HG03520 (cell line): ENCODE measurements around the gene MYBPC3.
"Not testable (repeated sequence)": the region's sequence is repeated elsewhere in the genome, so short reads cannot be mapped to it uniquely, and the experiment has no call there.

ENCODE experiments used
- ATAC-seq: cut with Tn5 transposase; IDR thresholded peaks from one replicate; pipeline ENCODE4 v1.9.1; 2021; ENCODE audit warnings: mild to moderate bottlenecking, moderate library complexity; ENCODE audit not compliant: unreplicated experiment

The MYBPC3 gene

DNA sequence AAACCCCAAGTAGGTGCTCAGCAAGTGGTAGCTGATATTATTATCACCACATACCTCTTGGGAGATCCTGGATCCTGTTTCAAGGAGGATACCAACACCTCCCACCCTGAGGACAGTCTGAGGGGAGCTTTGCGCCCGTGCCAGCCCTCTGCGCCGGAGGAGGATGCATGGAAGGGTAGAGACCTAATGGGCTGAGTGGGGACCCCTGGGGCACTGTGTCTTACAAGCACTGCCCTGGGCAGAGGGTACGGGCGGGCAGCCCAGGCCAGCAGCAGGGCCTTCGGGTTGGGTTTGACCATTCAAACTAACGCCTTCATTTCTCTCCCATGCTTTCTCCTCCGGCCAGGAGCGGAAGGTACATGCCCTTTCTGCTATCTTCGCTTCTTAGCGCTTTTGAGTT, 26.3 kb downstream of the MYBPC3 start:
- ATAC-seq, result no peak

DNA sequence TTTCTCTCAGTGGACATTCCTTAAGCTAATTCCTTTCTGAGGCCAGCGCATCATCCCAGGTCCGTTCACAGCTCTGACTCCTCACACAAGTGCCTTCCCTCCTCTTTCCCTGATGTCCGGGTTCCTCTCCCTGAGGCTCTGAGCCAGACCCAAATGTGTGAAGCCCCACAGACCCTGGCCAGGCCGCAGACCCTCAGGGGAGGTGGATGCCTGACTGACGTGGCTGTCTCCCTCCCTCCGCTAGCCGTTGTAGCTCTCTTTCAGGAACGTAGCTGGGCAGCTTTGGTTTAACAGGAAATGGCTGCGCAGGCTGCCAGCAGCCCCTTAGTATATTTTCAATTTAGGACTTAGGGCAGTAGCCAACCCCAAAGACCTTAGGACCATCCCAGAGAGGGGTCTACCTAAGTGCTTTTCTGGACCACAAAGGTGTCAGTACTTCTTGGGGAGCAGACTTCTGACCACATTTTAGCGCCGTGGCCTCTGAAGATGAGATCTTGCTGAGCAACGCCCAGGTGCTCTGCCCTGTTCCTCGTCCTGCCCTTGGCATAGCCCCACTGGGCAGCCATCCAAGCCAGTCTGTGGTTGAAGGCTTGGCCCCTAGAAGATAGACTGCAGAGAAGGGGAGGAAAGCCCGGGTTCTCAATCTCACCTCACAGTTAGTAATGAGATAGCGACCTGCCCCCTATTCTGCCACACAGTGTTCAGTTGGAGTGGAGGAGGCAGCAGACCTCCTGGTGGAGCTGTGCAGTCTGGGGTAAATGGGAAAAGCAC, 27.0 kb downstream of the MYBPC3 start:
- ATAC-seq, result no peak

DNA sequence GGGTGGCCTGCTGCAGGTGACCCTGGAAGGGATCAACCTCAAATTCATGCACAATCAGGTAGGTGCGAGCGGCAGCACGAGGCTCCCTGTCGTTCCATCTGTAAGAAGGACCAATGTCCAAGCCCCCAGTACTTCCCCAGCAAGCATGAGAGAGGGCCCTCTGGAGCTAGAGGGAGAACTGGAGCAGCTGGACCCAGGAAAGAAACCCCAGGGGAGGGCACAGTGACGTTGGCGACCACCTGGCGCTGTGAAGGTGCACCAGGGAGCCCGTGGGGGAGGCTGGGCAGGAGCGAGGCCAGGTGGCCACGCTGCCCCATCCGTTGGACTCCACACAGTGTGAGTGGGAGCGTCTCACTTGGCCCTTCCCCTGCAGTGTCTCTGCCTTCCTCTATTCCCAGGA, 28.0 kb downstream of the MYBPC3 start:
- no peak for ATAC-seq

DNA sequence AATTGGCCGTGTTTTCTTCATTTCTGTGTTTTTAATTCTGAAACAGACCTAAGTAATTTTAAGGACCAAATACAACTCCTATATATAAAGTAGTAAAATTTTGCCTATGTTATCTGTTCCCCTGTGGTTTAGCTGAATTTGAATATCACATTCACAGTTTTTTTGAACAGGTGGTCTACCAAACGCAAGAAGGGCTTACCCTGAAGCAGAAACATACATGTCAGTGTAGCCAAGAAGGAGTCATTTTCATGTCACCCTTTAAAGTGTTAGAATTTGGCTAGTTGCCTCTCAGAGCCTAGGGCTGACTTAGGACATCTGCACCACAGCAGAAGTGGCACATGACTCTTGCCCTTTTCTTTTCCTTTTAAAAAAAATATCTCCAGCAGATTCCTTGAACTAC, 34.3 kb downstream of the MYBPC3 start:
- no peak for ATAC-seq

DNA sequence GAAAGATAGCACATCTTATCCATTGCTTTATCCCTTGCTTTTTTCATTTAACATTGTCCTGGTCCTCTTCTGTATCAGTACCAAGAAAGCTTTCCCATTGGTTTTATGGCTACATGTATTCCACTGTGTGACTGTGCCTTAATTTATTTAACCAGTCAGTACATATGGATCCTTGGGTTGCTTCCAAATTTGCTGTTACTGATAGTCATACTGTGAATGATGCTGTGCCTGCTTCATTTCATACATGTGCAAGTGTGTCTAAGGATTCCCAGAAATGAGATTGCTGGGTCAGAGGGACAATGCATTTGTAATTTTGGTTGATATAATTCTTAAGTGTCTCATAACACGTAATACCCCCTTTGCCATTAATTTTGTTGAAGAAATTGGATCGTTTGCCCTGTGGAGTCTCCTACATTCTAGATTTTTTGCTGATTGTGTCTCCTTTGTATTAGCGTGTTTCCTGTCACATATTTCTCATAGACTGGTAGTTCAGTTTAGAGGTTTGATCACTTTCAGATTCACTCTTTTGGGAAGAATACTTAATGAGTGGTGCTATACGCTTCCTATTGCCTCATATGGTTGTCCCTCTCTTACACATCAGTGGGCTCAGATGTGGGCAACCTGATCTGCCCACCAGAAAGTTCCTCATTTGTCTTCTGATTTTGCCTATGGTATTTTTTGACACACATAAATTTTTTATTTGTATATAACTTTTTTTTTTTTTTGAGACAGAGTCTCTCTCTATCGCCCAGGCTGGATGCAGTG, 35.3 kb downstream of the MYBPC3 start:
- ATAC-seq, result no peak

DNA sequence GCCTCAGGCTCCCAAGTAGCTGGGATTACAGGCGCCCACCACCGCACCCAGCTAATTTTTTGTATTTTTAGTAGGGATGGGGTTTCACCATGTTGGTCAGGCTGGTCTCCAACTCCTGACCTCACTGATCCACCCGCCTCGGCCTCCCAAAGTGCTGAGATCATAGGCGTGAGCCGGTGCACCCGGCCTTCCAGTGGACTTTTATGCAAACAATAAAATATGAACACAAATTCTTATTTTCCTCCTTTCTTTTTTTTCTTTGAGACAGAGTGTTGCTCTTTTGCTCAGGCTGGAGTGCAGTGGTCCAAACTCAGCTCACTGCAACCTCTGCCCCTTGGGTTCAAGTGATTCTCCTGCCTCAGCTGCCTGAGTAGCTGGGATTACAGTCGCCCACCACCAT, 36.0 kb downstream of the MYBPC3 start:
- ATAC-seq, result not testable (repeated sequence)

DNA sequence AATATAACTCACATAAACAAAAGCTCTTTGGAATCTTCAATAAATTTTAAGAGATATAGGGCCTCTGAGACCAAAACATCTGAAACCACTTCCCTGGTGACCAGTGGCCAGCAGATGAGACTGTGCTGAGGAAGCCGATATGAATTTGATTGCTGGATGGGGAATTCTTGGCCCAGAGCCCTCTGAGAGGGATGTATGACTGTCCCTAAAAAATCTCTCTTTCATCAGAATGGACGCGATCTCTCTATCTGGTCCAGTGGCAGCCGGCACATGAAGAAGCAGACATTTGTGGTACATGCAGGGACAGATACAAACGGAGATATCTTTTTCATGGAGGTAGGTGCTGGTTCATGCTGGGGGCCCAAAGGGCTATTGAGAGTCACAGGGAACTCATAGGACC, 37.5 kb downstream of the MYBPC3 start:
- no peak for ATAC-seq

DNA sequence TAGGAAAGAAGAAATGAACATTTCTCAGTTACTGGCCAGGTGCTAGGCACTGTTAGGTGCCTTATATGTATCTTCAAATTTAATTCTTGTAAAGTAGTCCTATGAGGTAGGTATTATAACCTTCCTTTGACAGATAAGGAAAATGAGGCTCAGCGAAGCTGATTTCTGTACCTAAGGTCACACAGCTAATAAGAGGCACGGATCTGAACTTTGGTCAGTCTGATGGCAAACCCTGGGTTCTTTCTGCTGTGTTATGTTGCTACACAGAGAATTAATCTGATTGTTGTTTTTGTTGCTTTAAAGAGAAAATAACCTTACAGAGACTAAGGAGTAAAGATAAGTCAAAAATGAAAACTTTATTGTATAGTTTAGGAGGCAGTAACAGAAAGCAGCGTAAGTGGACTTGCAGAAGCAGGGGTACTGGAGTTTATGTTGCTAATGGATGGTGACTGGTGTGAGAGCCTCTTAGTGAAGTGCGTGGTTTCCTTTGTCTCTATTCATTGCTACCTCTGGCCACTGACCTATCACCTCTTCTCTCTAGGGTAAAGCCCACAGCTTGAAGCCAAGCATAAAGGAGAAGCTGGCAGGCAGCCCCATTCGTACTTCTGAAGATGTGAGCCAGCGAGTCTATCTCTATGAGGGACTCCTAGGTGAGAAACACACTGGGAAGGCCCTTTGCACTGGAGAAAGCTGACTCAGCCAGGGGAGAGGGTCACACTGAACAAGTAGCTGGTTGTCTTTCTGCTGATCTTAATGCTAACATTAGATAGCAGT, 44.3 kb downstream of the MYBPC3 start:
- ATAC-seq, result no peak

DNA sequence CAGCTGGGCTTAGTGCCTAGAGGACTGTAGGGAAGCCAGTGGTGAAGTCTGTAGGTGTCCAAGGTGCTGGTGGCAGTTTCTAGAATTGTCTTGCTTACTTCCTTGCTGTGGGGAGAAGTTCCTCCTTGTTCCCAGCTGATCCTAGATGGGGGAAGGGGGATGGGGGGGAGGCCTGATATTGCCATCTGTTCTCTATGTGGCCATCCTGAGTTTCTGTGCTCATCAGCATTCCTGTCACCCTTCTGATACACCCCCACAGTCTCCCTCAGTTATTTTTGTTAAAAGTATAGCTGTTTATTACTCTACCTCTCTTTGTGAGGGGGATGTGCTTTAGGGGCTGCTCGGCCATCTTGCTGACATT, 46.0 kb downstream of the MYBPC3 start:
- no peak for ATAC-seq

DNA sequence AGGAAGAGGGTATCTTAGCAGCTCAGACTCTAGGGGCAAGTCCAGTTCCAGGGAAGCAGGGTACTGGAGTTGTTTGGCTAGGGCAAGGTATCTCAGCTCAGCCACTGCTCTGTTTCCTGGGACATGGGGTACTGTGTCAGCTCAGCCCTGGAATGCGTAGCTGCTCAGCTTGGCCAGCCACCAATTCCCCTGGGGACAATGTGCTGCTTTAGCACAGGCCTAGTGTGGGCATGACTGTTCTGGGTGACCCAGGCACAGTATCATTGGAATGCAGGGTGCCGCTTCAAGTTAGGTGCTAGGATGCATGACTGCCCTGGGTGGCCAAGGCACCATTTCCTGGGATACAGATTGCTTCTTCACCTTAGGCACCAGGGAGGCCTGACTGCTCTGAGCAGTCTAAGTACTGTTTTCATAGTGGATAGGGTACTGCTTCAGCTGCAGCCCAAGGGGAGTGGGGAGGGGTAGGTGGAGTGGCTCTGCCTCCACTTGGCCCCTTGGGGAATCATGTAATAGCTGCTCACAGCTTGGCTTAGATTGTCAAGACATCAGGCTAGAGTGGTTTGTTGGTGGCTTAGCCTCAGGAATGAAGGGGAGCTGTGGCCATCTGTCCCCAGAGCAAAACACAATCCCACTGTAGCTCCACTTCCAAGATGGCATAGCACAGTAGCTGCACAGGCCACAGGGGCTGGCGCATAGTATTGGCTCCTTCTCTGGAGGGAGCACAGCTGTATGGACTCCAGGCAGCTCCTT, 46.6 kb downstream of the MYBPC3 start:
- no peak for ATAC-seq

DNA sequence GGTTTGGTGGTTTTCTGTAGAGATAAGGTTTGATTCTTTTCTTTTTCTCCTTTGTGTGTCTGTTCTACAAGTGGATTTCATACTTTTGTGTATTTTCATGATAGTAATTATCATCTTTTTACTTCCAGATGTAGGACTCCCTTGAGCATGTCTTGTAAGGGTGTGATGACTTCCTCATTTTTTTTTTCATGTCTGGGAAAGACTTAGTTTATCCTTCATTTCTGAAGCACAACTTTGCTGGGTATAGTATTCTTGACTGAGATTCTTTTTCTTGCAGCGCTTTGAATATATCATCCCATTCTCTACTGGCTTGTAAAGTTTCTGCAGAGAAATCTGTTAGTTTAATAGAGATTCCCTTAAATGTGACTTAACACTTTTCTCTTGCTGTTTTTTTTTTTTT, 49.6 kb downstream of the MYBPC3 start:
- no peak for ATAC-seq

DNA sequence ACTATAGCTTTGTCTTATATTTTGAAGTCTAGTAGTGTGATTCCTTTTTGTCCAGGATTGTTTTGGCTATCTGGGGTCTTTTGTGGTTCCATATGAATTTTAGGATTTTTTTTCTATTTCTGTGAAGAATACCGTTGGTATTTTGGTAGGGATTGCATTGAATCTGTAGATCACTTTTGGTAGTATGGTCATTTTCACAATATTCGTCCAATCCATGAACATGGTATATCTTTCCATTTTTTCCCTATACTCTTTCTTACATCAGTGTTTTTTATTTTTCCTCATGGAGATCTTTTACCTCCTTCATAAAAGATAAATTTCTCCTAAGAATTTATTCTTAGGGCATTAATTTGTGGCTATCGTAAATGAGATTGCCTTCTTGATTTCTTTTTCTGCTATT, 53.4 kb downstream of the MYBPC3 start:
- ATAC-seq, result no peak

DNA sequence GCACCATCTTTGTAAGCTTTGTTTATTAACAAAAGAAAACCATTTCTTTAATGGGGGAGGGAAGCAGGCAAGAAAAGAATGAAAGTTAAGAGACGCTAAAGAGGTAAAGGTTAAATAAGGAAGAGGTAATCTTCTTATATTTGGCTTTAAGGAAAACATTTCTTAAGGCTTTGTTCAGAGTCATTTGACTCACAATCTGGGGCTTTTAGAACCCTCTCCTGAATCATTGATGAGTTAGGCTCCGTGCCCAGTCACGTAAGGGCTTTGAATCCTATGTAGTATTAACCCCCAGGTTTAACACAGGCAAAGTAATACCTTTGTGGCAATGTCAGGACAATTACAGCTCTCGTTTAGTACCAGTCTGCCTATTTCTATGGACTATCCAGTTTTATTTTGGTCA, 56.5 kb downstream of the MYBPC3 start:
- no peak for ATAC-seq

DNA sequence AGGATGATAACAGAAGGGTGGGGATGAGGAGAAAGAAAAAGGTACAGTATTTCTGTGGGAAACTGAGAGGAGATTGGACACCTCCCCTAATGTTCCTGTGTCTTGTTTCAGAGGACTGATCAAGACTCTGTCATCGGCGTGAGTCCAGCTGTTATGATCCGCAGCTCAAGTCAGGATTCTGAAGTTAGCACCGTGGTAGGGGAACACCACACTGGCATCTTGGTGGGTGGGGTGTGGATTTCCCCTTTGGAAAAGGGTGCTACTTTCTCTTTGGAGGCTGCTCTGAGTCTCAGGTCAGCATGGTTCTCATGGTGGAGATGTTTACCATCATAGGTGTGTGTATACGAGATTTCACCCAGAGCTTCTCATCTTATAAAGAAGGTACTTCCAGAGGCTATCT, 57.1 kb downstream of the MYBPC3 start:
- ATAC-seq, result no peak

DNA sequence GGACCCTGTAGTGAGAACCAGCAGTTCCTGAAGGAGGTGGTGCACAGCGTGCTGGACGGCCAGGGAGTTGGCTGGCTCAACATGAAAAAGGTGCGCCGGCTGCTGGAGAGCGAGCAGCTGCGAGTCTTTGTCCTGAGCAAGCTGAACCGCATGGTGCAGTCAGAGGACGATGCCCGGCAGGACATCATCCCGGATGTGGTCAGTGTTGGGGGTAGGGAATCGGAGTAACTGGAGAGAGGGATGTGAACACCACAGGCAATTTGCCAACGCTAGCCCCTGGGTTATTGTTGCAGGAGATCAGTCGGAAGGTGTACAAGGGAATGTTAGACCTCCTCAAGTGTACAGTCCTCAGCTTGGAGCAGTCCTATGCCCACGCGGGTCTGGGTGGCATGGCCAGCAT, 62.6 kb downstream of the MYBPC3 start:
- ATAC-seq, result no peak

DNA sequence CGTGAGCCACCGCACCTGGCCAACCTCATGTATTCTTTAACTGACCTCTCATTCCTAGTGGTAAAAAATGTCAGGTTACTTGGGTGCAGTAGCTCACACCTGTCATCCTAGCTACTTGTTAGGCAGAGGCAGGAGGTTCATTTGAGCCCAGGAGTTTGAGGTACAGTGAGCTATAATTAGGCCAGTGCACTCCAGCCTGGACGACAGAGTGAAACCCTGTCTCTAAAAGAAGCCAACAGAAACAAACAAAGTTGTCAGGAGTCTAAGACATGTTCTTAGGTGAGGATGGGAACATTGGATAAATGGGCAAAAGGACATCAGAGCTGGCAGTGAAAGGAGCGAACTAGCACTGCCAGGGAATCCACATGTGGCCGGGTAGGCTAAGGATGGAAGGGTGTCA, 64.4 kb downstream of the MYBPC3 start:
- no peak for ATAC-seq

DNA sequence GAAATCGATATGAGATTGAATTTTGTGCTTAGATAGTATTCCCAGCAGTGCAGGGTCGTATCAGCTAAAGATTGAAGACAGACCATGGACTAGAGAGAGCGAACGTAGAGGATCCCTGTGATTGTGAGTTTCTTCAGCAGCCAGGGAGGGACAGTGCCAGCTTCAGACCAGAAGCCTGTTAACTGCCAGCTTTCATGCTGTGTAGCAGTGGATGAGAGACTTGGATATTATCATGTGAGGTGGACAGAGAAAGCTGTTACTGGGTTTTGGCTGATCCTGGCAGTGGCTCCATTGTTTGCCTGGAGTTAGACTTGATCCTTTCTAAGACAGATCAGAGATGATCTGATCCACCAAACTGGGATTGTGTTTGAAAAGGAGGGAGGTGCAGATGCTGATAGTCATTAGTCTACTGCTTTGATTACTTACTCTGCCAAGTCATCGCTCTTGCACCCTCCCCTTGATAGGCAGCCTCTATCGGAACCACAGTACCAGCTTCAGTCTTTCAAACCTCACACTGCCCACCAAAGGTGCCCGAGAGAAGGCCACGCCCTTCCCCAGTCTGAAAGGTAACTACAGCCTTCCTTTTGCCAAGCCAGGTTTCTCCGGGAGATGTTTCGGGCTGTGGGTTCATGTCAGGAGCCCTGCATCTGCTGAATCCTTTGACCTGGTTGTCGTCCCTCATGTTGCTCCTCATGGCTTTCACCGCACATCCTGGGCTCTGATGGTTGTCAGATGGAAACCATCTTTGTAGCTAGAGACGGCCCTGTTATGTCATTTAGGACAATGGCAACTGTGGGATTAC, 66.3 kb downstream of the MYBPC3 start:
- no peak for ATAC-seq

DNA sequence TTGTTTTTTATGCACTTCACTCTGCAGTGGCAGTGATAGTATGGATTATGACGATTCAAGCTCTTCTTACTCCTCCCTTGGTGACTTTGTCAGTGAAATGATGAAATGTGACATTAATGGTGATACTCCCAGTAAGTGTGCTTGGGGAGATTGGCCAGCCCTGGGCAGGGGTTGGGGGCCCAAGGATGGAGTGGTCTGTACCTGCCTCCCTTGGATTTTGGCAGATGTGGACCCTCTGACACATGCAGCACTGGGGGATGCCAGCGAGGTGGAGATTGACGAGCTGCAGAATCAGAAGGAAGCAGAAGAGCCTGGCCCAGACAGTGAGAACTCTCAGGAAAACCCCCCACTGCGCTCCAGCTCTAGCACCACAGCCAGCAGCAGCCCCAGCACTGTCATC, 68.4 kb downstream of the MYBPC3 start:
- no peak for ATAC-seq

DNA sequence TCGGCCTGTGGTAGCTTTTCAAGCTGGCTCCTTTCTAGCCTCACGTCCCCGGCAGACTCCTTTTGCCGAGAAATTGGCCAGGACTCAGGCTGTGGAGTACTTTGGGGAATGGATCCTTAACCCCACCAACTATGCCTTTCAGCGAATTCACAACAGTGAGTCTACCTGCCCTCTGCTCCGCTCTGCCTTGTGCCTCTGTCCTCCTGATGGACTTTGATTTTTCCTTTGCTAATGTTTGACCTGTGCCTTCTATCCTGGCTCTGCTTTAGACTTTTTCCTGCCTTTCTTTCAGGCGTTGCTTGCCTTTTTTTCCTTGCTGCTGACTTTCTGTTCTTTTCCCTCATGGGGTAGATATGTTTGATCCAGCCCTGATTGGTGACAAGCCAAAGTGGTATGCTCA, 70.0 kb downstream of the MYBPC3 start:
- ATAC-seq, result no peak
